ENCODE data around the gene SLC35F6.

SLC35F6 gene

GRCh38 chr2:26778098-26778497 lies 14.0 kb downstream of the SLC35F6 start:
- TF ChIP-seq CTCF (IDR thresholded peaks at IDR 0.05; ENCODE audit: low read depth, low read length, missing control alignments): no peak
- no peak for DNase-seq
- H3K36me3 ChIP-seq (replicated peaks): peaks cover 57% of the 10 kb centered on the region
- no peak overlapping the region for H3K4me3 ChIP-seq (ENCODE audit: low read depth, low read length)
- H3K27ac ChIP-seq: no peak overlapping the region
- H3K27me3 ChIP-seq (replicated peaks): no peaks in the 10 kb centered on the region
- in situ Hi-C loops (cut with HindIII; ENCODE audit: low pct_ligation_motif_present, low sequenced_read_pairs): no loop called here

GRCh38 chr2:26778507-26778906 lies 14.4 kb downstream of the SLC35F6 start:
- TF ChIP-seq CTCF (IDR thresholded peaks at IDR 0.05; ENCODE audit: low read depth, low read length, missing control alignments): no peak
- no peaks in the 10 kb centered on the region for H3K27me3 ChIP-seq (replicated peaks)
- no peak for DNase-seq
- no peak overlapping the region for H3K4me3 ChIP-seq (ENCODE audit: low read depth, low read length)
- H3K27ac ChIP-seq: no peak overlapping the region
- peaks cover 57% of the 10 kb centered on the region for H3K36me3 ChIP-seq (replicated peaks)
- in situ Hi-C loops (cut with HindIII; ENCODE audit: low pct_ligation_motif_present, low sequenced_read_pairs): no loop called here

GRCh38 chr2:26780203-26780760 lies 16.2 kb downstream of the SLC35F6 start:
- no peak overlapping the region for H3K27ac ChIP-seq
- peaks cover 44% of the 10 kb centered on the region for H3K36me3 ChIP-seq (replicated peaks)
- no peak for DNase-seq
- TF ChIP-seq CTCF (IDR thresholded peaks at IDR 0.05; ENCODE audit: low read depth, low read length, missing control alignments): no peak
- in situ Hi-C loops (cut with HindIII; ENCODE audit: low pct_ligation_motif_present, low sequenced_read_pairs): no loop called here
- no peak overlapping the region for H3K4me3 ChIP-seq (ENCODE audit: low read depth, low read length)
- H3K27me3 ChIP-seq (replicated peaks): no peaks in the 10 kb centered on the region

- no peak for TF ChIP-seq CTCF (IDR thresholded peaks at IDR 0.05; ENCODE audit: low read depth, low read length, missing control alignments)
- Histone ChIP-seq H3K4me3 (ENCODE audit: low read depth, low read length) (no peak overlapping the region), H3K36me3 (replicated peaks) (peaks cover 22% of the 10 kb centered on the region), H3K27me3 (replicated peaks) (no peaks in the 10 kb centered on the region), H3K27ac (no peak overlapping the region)
- in situ Hi-C loops (cut with HindIII; ENCODE audit: low pct_ligation_motif_present, low sequenced_read_pairs): no loop called here
- DNase-seq: no peak
Measured at GRCh38 chr2:26782876-26783704, 19.0 kb downstream of the SLC35F6 start.

- H3K4me3 ChIP-seq (ENCODE audit: low read depth, low read length): no peak overlapping the region
- no peak for DNase-seq
- H3K27ac ChIP-seq: no peak overlapping the region
- TF ChIP-seq CTCF (IDR thresholded peaks at IDR 0.05; ENCODE audit: low read depth, low read length, missing control alignments): no peak
- H3K27me3 ChIP-seq (replicated peaks): no peaks in the 10 kb centered on the region
- peaks cover 10% of the 10 kb centered on the region for H3K36me3 ChIP-seq (replicated peaks)
- in situ Hi-C loops (cut with HindIII; ENCODE audit: low pct_ligation_motif_present, low sequenced_read_pairs): no loop called here
Measured at GRCh38 chr2:26784570-26785234, 20.6 kb downstream of the SLC35F6 start.
